Ishikawa (cell line): ENCODE measurements around the gene CABP5.

Source experiments
- CEBPB ChIP-seq: IDR thresholded peaks from 2 replicates; pipeline ENCODE4 v1.6.1; 2012
- CREB1 ChIP-seq: IDR thresholded peaks from 2 replicates; pipeline ENCODE4 v1.6.1; 2012; ENCODE audit warnings: low read depth
- EGR1 ChIP-seq: IDR thresholded peaks from 2 replicates; pipeline ENCODE4 v1.6.1; 2012
- EP300 ChIP-seq: IDR thresholded peaks from 2 replicates; pipeline ENCODE4 v1.6.1; 2012; ENCODE audit warnings: borderline replicate concordance
- FOXM1 ChIP-seq: IDR thresholded peaks from 2 replicates; pipeline ENCODE4 v1.6.1; 2012; ENCODE audit warnings: low read depth, borderline replicate concordance
- NFIC ChIP-seq: IDR thresholded peaks from 2 replicates; pipeline ENCODE4 v1.6.1; 2012
- RAD21 ChIP-seq: IDR thresholded peaks from 2 replicates; pipeline ENCODE4 v1.6.1; 2012; ENCODE audit warnings: low read depth
- TAF1 ChIP-seq: IDR thresholded peaks from 2 replicates; pipeline ENCODE4 v1.6.1; 2012; ENCODE audit warnings: low read depth, mild to moderate bottlenecking
- TCF12 ChIP-seq: IDR thresholded peaks from 2 replicates; pipeline ENCODE4 v1.6.1; 2012; ENCODE audit warnings: low read depth
- TEAD4 ChIP-seq: IDR thresholded peaks from 2 replicates; pipeline ENCODE4 v1.6.1; 2012
- YY1 ChIP-seq: IDR thresholded peaks from 2 replicates; pipeline ENCODE4 v1.6.1; 2012; ENCODE audit warnings: low read depth
- ZBTB7A ChIP-seq: IDR thresholded peaks from 2 replicates; pipeline ENCODE4 v1.6.1; 2012; ENCODE audit warnings: low read depth
- TF ChIP-seq, protein P1 (sequence below): IDR thresholded peaks from 2 replicates; pipeline ENCODE4 v1.6.1; 2012
- TF ChIP-seq, protein P2 (sequence below): IDR thresholded peaks from 2 replicates; pipeline ENCODE4 v1.6.1; 2012; ENCODE audit warnings: low read depth, mild to moderate bottlenecking
- TF ChIP-seq, protein P3 (sequence below): IDR thresholded peaks from 2 replicates; pipeline ENCODE4 v1.6.1; 2012

Gene CABP5

DNA sequence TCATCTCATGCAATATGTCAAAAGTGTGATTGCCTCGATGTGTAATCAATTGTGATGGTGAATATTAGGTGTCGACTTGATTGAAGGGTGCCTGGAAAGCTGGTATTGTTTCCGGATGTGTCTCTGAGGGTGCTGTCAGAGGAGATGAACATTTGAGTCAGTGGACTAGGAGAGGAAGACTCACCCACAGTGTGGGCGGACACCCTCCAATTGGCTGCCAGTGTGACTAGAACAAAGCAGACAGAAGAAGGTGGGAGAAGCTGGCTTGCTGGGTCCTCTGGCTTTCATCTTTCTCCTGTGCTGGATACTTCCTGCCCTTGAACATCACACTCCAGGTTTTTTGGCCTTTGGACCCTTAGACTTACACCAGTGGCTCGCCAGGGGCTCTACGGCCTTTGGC lies 15.5 kb upstream of the CABP5 start:
- TF ChIP-seq, protein P1, sequence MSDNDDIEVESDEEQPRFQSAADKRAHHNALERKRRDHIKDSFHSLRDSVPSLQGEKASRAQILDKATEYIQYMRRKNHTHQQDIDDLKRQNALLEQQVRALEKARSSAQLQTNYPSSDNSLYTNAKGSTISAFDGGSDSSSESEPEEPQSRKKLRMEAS: no peak
- TF ChIP-seq EP300 (no peak), YY1 (no peak), ZBTB7A (no peak), TCF12 (no peak), EGR1 (no peak)

DNA sequence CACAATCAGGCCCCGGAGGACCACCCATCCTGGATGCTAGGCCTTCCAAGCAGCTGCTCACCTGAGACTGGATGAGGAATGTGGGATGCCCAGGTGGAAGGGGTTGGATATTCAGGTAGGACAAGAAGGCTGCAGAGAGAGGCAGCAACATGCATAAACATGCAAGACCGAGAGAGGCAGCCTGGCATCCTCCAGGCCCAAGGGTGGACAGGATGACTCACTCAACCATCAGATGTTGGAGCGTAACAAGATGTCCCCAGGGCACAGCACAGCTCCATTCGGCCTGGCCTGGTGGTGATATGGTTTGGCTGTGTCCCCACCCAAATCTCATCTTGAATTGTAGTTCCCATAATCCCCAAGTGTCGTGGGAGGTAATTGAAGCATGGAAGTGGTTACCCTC lies 10.0 kb upstream of the CABP5 start:
- TF ChIP-seq EGR1 (no peak), NFIC (no peak), YY1 (no peak), TEAD4 (no peak), FOXM1 (no peak), CREB1 (no peak), ZBTB7A (no peak), CEBPB (no peak), EP300 (no peak), TCF12 (no peak)
- TF ChIP-seq, protein P2, sequence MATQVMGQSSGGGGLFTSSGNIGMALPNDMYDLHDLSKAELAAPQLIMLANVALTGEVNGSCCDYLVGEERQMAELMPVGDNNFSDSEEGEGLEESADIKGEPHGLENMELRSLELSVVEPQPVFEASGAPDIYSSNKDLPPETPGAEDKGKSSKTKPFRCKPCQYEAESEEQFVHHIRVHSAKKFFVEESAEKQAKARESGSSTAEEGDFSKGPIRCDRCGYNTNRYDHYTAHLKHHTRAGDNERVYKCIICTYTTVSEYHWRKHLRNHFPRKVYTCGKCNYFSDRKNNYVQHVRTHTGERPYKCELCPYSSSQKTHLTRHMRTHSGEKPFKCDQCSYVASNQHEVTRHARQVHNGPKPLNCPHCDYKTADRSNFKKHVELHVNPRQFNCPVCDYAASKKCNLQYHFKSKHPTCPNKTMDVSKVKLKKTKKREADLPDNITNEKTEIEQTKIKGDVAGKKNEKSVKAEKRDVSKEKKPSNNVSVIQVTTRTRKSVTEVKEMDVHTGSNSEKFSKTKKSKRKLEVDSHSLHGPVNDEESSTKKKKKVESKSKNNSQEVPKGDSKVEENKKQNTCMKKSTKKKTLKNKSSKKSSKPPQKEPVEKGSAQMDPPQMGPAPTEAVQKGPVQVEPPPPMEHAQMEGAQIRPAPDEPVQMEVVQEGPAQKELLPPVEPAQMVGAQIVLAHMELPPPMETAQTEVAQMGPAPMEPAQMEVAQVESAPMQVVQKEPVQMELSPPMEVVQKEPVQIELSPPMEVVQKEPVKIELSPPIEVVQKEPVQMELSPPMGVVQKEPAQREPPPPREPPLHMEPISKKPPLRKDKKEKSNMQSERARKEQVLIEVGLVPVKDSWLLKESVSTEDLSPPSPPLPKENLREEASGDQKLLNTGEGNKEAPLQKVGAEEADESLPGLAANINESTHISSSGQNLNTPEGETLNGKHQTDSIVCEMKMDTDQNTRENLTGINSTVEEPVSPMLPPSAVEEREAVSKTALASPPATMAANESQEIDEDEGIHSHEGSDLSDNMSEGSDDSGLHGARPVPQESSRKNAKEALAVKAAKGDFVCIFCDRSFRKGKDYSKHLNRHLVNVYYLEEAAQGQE: no peak
- TF ChIP-seq, protein P1: no peak
- TF ChIP-seq, protein P3, sequence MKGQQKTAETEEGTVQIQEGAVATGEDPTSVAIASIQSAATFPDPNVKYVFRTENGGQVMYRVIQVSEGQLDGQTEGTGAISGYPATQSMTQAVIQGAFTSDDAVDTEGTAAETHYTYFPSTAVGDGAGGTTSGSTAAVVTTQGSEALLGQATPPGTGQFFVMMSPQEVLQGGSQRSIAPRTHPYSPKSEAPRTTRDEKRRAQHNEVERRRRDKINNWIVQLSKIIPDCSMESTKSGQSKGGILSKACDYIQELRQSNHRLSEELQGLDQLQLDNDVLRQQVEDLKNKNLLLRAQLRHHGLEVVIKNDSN: no peak

DNA sequence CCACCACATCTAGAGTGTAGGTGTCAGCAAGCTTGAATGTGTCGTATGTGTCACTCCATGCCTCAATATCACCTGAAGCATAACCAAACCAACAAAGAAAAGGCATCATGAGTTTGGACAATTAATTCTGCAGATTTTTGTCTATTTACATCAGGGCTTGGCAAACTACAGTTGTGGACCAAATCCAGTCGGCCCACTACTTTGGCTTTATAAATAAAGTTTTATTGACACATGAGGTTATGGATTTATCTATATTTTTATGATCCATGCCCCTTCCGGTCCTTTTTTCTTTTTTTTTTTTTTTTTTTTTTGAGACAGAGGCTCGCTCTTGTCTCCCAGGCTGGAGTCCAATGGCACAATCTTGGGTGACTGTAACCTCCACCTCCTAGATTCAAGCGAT lies 9.2 kb upstream of the CABP5 start:
- TF ChIP-seq FOXM1: no peak

DNA sequence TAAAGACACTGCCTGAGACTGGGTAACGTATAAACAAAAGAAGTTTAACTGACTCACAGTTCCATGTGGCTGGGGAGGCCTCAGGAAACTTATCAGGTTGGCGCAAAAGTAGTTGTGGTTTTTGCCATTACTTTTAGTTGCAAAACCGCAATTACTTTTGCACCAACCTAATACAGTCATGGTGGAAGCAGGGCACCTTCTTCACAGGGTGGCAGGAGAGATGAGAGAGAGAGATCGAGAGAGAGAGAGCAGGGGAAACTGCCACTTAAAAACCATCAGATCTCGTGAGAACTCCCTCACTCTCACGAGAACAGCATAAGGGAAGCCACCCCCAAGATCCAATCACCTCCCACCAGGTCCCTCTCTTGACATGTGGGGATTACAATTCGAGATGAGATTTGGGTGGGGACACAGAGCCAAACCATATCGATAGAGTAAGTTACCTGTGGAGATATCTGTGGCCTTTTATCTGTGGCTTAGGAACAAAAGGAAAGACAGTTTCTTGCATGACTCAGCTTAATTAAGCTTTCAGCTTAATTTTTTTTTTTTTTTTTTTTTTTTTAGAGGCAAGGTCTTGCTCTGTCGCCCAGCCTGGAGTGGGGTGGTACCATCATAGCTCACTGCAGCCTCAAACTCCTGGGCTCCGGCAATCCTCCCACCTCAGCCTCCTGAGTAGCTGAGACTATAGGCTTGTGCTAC lies 7.6 kb upstream of the CABP5 start:
- TF ChIP-seq EP300 (no peak), TEAD4 (no peak), RAD21 (no peak), ZBTB7A (no peak), TAF1 (no peak), TCF12 (no peak), NFIC (no peak), CREB1 (no peak), YY1 (no peak), EGR1 (no peak), FOXM1 (no peak), CEBPB (no peak)
- TF ChIP-seq, protein P2: no peak
- TF ChIP-seq, protein P1: no peak
- TF ChIP-seq, protein P3: no peak

DNA sequence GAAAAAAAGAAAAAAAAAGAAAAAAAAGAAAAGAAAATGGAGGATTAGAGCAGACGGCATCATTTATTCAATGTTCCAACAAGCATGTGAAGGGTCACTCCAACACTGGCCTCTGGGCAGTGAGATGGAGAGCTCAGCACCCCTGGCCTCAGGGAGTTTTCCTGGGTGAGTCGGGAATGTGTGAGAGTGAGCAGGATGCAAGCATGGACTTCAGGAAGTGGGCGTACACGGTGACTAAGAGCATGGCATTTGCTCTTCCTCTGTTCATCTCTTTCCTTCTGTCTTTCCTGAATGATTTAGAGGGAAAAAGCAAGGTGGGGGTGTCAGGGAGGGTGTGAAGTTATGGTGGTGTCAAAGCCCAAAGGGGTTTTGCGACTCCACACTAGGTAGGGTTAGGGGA lies 682 bp upstream of the CABP5 start:
- no peak for TF ChIP-seq TEAD4

DNA sequence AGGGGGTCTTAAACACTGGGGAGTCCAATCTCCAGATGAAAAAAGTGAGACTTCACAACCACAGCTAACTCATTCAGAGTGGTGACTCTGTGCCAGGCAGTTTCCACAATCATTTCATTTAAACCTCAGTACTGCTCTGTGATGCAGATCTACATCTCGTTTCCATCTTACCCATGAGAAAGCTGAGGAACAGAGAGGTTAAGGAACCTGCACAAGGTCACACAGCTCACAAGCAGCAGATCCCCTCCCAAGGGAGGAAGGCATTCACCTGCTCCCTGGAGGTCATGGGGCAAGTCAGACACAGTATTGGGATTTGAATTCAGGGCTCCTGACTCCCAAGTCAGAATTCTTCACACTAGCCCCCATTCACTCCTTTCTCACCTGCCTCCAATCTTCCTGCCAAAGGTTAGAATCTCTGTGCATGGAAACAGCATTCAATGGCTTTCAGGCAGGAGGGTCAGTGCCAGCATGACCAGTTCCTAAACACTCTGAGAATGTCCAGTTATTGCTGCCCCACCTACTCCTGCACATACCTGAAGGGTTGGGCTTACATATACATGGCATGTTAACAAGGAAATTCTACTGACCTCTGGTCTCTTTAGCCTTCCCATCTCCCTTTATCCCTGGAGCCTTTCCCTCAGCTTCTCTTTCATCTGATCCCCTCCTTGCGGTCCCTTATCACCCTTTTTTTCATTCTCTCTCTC lies 1.9 kb downstream of the CABP5 start:
- TF ChIP-seq EP300: no peak
- TF ChIP-seq, protein P1: no peak
- TF ChIP-seq TCF12: no peak
- no peak for TF ChIP-seq YY1
- TF ChIP-seq, protein P3: no peak
- TF ChIP-seq CREB1: no peak
- no peak for TF ChIP-seq CEBPB
- no peak for TF ChIP-seq NFIC
- no peak for TF ChIP-seq EGR1
- TF ChIP-seq RAD21: no peak
